HepG2 (cell line): Measurements from ENCODE around the gene JOSD1. TPM values are rescaled to one million over a fixed set of nuclear protein-coding genes. Genes with fewer than 3 reads are reported as not detected.

Experiments
- NFRKB ChIP-seq: fragments of 450-650 bp; IDR thresholded peaks from 2 replicates; pipeline ENCODE4 v1.6.1; 2017
- SMC3 ChIP-seq: IDR thresholded peaks from 2 replicates; pipeline ENCODE4 v1.6.1; 2011; ENCODE audit warnings: low read length, improper control_type of control experiment
- SOX13 ChIP-seq, 3 experiments: fragments of 450-650 bp in 1 of 3; sonication (generic) in 1 of 3; formaldehyde crosslinking in 1 of 3; IDR thresholded peaks in 2 of 3; conservative IDR thresholded peaks in 1 of 3; 2 replicates each; pipeline versions ENCODE4 v1.5.0 to v1.6.1; 2016 to 2020; ENCODE audit warnings: antibody characterized with exemption in 1 of 3, mild to moderate bottlenecking in 1 of 3, missing compliant biosample characterization in 1 of 3, missing genetic modification reagents in 1 of 3, moderate library complexity in 1 of 3
- TOPORS ChIP-seq: sonication (generic); formaldehyde crosslinking; IDR thresholded peaks from 2 replicates; pipeline ENCODE4 v1.8.0; 2023; ENCODE audit warnings: mild to moderate bottlenecking, missing genetic modification reagents
- ZNF235 ChIP-seq: sonication (generic); formaldehyde crosslinking; IDR thresholded peaks from 2 replicates; pipeline ENCODE4 v1.8.1; 2023; ENCODE audit warnings: mild to moderate bottlenecking, missing genetic modification reagents, borderline replicate concordance
- ZNF382 ChIP-seq: sonication (generic); formaldehyde crosslinking; IDR thresholded peaks from 2 replicates; pipeline ENCODE4 v1.5.0; 2020; ENCODE audit warnings: missing genetic modification reagents, mild to moderate bottlenecking, borderline replicate concordance
- polyA plus RNA-seq, 8 experiments: library from polyadenylated mRNA; depleted of rRNA in 3 of 8; stranded (reverse) in 7 of 8; unstranded in 1 of 8; fragments of >200 nt; fragmentation: Illumina TruSeq in 4 of 8; extraction: Trizol in 4 of 8; gene quantifications; 2 replicates each; pipeline versions ENCODE4 v1.2.1 to v1.2.3, GENCODE V29; 2011 to 2016; ENCODE audit warnings: low read depth in 4 of 8, missing spikeins in 1 of 8, mixed read lengths in 1 of 8; ENCODE audit not compliant: insufficient read depth in 1 of 8
- total RNA-seq, 5 experiments: library from RNA; depleted of rRNA; stranded (reverse); fragments of >200 nt; fragmentation: Illumina TruSeq; extraction: Trizol; gene quantifications; 2 replicates each; pipeline ENCODE4 v1.2.3, GENCODE V29; 2016; ENCODE audit warnings: low read depth in 1 of 5
- TF ChIP-seq, protein P1 (sequence below): sonication (generic); formaldehyde crosslinking; IDR thresholded peaks from 2 replicates; pipeline ENCODE4 v1.9.0; 2021; ENCODE audit warnings: mild to moderate bottlenecking, missing genetic modification reagents
- TF ChIP-seq, protein P2 (sequence below): sonication (generic); formaldehyde crosslinking; IDR thresholded peaks from 2 replicates; pipeline ENCODE4 v1.5.0; 2020; ENCODE audit warnings: mild to moderate bottlenecking, low read depth, missing genetic modification reagents, borderline replicate concordance
- TF ChIP-seq, protein P3 (sequence below): sonication (generic); formaldehyde crosslinking; IDR thresholded peaks from 2 replicates; pipeline ENCODE4 v1.4.0; 2020; ENCODE audit warnings: missing genetic modification reagents
- TF ChIP-seq, protein P4 (sequence below): sonication (generic); formaldehyde crosslinking; IDR thresholded peaks from 2 replicates; pipeline ENCODE4 v1.5.0; 2020; ENCODE audit warnings: missing genetic modification reagents, mild to moderate bottlenecking, borderline replicate concordance
- TF ChIP-seq, protein P5 (sequence below): sonication (generic); formaldehyde crosslinking; IDR thresholded peaks from 2 replicates; pipeline ENCODE4 v1.8.0; 2022; ENCODE audit warnings: mild to moderate bottlenecking, missing genetic modification reagents, moderate library complexity
- TF ChIP-seq, protein P6 (sequence below): conservative IDR thresholded peaks from 2 replicates; pipeline ENCODE4 v1.6.1; 2018; ENCODE audit warnings: missing genetic modification reagents
- TF ChIP-seq, protein P7 (sequence below): sonication (generic); formaldehyde crosslinking; IDR thresholded peaks from 2 replicates; pipeline ENCODE4 v1.4.0; 2020; ENCODE audit warnings: mild to moderate bottlenecking, missing genetic modification reagents

JOSD1 gene
- total and polyA plus RNA-seq, 2 of the 13 experiments (the other 11 are each of a cell fraction or from before 2014, with no cell fraction given), result 31.7 to 38.4 TPM

DNA sequence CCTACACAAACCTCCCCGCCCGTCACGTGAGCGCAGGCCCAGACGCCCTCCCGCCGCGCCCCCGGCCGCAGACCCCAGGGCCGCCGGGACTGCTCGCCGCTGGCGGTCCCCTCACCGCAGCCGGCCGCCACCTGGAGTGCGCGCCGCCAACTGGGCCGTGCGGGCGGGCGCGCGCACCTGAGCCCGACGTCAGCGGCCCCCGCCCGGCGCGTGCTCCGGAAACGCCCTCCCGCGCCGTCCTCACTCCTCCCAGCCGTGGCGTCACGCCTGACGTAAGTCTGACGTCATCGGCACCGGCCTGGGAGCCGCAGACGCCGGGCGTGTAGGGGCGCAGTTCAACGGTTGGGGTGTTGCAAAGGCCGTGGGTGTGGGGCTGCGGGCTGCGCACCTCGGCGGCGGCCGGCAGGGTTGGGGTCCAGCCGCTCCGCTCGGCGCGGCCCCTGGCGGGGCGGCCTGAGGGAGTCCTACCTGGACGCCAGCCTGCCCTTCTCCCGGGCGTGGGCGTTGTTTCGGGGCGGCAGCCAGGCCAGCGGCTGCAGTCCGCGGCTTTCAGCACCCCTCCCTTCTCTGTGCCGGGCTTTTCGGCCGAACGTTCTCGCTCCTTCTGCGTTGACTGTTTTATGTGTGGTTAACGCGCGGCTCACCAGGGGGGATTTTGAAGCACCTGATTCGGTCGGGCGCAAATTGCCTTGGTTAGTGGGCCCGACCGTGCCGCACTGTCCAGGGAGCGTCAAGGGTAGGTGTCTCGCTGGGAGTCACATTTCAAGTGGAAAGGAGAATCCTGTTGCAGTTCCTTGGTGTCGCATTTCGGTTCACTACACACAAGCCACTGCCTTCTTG is at the start of gene JOSD1 (continued):
- TF ChIP-seq, protein P1, sequence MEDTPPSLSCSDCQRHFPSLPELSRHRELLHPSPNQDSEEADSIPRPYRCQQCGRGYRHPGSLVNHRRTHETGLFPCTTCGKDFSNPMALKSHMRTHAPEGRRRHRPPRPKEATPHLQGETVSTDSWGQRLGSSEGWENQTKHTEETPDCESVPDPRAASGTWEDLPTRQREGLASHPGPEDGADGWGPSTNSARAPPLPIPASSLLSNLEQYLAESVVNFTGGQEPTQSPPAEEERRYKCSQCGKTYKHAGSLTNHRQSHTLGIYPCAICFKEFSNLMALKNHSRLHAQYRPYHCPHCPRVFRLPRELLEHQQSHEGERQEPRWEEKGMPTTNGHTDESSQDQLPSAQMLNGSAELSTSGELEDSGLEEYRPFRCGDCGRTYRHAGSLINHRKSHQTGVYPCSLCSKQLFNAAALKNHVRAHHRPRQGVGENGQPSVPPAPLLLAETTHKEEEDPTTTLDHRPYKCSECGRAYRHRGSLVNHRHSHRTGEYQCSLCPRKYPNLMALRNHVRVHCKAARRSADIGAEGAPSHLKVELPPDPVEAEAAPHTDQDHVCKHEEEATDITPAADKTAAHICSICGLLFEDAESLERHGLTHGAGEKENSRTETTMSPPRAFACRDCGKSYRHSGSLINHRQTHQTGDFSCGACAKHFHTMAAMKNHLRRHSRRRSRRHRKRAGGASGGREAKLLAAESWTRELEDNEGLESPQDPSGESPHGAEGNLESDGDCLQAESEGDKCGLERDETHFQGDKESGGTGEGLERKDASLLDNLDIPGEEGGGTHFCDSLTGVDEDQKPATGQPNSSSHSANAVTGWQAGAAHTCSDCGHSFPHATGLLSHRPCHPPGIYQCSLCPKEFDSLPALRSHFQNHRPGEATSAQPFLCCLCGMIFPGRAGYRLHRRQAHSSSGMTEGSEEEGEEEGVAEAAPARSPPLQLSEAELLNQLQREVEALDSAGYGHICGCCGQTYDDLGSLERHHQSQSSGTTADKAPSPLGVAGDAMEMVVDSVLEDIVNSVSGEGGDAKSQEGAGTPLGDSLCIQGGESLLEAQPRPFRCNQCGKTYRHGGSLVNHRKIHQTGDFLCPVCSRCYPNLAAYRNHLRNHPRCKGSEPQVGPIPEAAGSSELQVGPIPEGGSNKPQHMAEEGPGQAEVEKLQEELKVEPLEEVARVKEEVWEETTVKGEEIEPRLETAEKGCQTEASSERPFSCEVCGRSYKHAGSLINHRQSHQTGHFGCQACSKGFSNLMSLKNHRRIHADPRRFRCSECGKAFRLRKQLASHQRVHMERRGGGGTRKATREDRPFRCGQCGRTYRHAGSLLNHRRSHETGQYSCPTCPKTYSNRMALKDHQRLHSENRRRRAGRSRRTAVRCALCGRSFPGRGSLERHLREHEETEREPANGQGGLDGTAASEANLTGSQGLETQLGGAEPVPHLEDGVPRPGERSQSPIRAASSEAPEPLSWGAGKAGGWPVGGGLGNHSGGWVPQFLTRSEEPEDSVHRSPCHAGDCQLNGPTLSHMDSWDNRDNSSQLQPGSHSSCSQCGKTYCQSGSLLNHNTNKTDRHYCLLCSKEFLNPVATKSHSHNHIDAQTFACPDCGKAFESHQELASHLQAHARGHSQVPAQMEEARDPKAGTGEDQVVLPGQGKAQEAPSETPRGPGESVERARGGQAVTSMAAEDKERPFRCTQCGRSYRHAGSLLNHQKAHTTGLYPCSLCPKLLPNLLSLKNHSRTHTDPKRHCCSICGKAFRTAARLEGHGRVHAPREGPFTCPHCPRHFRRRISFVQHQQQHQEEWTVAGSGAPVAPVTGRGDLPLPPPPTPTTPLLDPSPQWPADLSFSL (CRISPR knock-in tag), result no peak
- TF ChIP-seq, protein P2, sequence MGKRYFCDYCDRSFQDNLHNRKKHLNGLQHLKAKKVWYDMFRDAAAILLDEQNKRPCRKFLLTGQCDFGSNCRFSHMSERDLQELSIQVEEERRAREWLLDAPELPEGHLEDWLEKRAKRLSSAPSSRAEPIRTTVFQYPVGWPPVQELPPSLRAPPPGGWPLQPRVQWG (CRISPR knock-in tag), result no peak
- TF ChIP-seq, protein P3, sequence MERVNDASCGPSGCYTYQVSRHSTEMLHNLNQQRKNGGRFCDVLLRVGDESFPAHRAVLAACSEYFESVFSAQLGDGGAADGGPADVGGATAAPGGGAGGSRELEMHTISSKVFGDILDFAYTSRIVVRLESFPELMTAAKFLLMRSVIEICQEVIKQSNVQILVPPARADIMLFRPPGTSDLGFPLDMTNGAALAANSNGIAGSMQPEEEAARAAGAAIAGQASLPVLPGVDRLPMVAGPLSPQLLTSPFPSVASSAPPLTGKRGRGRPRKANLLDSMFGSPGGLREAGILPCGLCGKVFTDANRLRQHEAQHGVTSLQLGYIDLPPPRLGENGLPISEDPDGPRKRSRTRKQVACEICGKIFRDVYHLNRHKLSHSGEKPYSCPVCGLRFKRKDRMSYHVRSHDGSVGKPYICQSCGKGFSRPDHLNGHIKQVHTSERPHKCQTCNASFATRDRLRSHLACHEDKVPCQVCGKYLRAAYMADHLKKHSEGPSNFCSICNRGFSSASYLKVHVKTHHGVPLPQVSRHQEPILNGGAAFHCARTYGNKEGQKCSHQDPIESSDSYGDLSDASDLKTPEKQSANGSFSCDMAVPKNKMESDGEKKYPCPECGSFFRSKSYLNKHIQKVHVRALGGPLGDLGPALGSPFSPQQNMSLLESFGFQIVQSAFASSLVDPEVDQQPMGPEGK, result peak; percentile 44
- TF ChIP-seq, protein P4, sequence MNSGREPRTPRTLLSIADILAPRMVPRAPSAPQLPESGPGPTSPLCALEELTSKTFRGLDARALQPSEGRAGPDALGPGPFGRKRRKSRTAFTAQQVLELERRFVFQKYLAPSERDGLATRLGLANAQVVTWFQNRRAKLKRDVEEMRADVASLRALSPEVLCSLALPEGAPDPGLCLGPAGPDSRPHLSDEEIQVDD, result no peak; the same call in 1 of the 2 replicates
- TF ChIP-seq TOPORS (CRISPR knock-in tag) (peak; percentile 94), ZNF235 (peak; percentile 75; the same call in 1 of the 2 replicates), ZNF382 (CRISPR knock-in tag) (no peak), SMC3 (no peak), NFRKB (no peak), SOX13 (IDR thresholded peaks at IDR 0.05) (no peak; the same call in 1 of the 2 replicates), SOX13 (CRISPR knock-in tag; conservative IDR thresholded peaks at IDR 0.05 in 1 of 2, IDR thresholded peaks at IDR 0.05 in 1 of 2) (0 out of 4 replicates have a peak, but pooled peaks of 1 of the 2 experiments have one; percentile 2)
- TF ChIP-seq, protein P5, sequence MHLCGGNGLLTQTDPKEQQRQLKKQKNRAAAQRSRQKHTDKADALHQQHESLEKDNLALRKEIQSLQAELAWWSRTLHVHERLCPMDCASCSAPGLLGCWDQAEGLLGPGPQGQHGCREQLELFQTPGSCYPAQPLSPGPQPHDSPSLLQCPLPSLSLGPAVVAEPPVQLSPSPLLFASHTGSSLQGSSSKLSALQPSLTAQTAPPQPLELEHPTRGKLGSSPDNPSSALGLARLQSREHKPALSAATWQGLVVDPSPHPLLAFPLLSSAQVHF (CRISPR knock-in tag), result peak; percentile 84; the same call in 1 of the 2 replicates
- TF ChIP-seq, protein P6, sequence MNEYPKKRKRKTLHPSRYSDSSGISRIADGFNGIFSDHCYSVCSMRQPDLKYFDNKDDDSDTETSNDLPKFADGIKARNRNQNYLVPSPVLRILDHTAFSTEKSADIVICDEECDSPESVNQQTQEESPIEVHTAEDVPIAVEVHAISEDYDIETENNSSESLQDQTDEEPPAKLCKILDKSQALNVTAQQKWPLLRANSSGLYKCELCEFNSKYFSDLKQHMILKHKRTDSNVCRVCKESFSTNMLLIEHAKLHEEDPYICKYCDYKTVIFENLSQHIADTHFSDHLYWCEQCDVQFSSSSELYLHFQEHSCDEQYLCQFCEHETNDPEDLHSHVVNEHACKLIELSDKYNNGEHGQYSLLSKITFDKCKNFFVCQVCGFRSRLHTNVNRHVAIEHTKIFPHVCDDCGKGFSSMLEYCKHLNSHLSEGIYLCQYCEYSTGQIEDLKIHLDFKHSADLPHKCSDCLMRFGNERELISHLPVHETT (CRISPR knock-in tag), result no peak
- TF ChIP-seq, protein P7, sequence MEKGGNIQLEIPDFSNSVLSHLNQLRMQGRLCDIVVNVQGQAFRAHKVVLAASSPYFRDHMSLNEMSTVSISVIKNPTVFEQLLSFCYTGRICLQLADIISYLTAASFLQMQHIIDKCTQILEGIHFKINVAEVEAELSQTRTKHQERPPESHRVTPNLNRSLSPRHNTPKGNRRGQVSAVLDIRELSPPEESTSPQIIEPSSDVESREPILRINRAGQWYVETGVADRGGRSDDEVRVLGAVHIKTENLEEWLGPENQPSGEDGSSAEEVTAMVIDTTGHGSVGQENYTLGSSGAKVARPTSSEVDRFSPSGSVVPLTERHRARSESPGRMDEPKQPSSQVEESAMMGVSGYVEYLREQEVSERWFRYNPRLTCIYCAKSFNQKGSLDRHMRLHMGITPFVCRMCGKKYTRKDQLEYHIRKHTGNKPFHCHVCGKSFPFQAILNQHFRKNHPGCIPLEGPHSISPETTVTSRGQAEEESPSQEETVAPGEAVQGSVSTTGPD (CRISPR knock-in tag), result no peak
